Transverse colon (tissue), 4 donors: Measurements from ENCODE around the gene TNS3. TPM values are rescaled to one million over a fixed set of nuclear protein-coding genes. Genes with fewer than 3 reads are reported as not detected.

Experiments used
- DNase-seq: peaks from one replicate; pipeline ENCODE4 v3.0.0-alpha.2; 2019
- H3K27ac ChIP-seq, 4 donors: fragments of 200-600 bp; sonication (generic); 2 replicates each; pipeline ENCODE4 v1.5.1; 2016 to 2018; ENCODE audit warnings: inconsistent platforms in 4 of 4
- H3K27me3 ChIP-seq: fragments of 200-600 bp; sonication (generic); 2 replicates; pipeline ENCODE4 v1.5.1; 2017; ENCODE audit warnings: inconsistent platforms
- H3K36me3 ChIP-seq, 4 donors: fragments of 200-600 bp; sonication (generic); 2 replicates each; pipeline ENCODE4 v1.5.1; 2017 to 2019; ENCODE audit warnings: inconsistent platforms in 4 of 4
- H3K4me1 ChIP-seq, 4 donors: fragments of 200-600 bp; sonication (generic); 2 replicates each; pipeline ENCODE4 v1.5.1; 2017 to 2020; ENCODE audit warnings: inconsistent platforms in 4 of 4
- H3K4me3 ChIP-seq, 4 donors: fragments of 200-600 bp; sonication (generic); 1 replicate in 1 of 4; 2 replicates in 3 of 4; pipeline versions ENCODE4 v1.5.1 to v1.6.1; 2017 to 2019; ENCODE audit warnings: inconsistent platforms in 4 of 4
- H3K9me3 ChIP-seq, 2 donors: fragments of 200-600 bp; sonication (generic); 2 replicates each; pipeline ENCODE4 v1.5.1; 2017 to 2019; ENCODE audit warnings: inconsistent platforms in 2 of 2
- CTCF ChIP-seq, 5 experiments: fragments of 200-600 bp in 3 of 5; fragments of 450-650 bp in 2 of 5; sonication (generic) in 3 of 5; IDR thresholded peaks; 1 replicate in 2 of 5; 2 replicates in 3 of 5; pipeline ENCODE4 v1.5.1; 2016 to 2017; ENCODE audit warnings: antibody characterized with exemption in 5 of 5, inconsistent platforms in 3 of 5, mild to moderate bottlenecking in 2 of 5, moderate library complexity in 1 of 5
- EP300 ChIP-seq: sonication (generic); formaldehyde crosslinking; IDR thresholded peaks from one replicate; pipeline ENCODE4 v1.6.1; 2017; ENCODE audit warnings: antibody characterized with exemption, low read depth
- POLR2A ChIP-seq: fragments of 450-650 bp; IDR thresholded peaks from one replicate; pipeline ENCODE4 v1.6.1; 2016; ENCODE audit warnings: antibody characterized with exemption, mild to moderate bottlenecking, moderate library complexity
- POLR2AphosphoS5 ChIP-seq, 3 donors: sonication (generic); formaldehyde crosslinking; IDR thresholded peaks; one replicate each; pipeline ENCODE4 v1.6.1; 2016; ENCODE audit warnings: antibody characterized with exemption in 3 of 3
- WGBS, 2 donors: methylation state at CpG; one replicate each; pipeline ENCODE4 v1.1.5; 2018; ENCODE audit warnings: low coverage in 1 of 2; 5-methylcytosine and 5-hydroxymethylcytosine counted together
- in situ Hi-C, 4 donors: fragments of 200-750 bp; cut with MboI; loops; one replicate each; pipeline versions ENCODE4 v1.15.0 to v1.15.1; 2017; ENCODE audit warnings: low sequenced_read_pairs in 3 of 4, low pct_ligation_motif_present in 1 of 4, low pct_unique_long_range_greater_than_20kb in 1 of 4
- intact Hi-C: fragments of 100-400 bp; cut with DNase I; formaldehyde crosslinking; loops from one replicate; pipeline ENCODE4 v1.15.1; 2023; ENCODE audit warnings: low total_unique reads
- total RNA-seq, 4 donors: library from RNA; depleted of rRNA; stranded (reverse); fragments of >200 nt; gene quantifications; one replicate each; pipeline ENCODE4 v1.1.0, GENCODE V29; 2016

The TNS3 gene
- 100 to 1,000 TPM in 1 of 4 donors, 10 to 100 TPM in 3; 58.5 to 104 (median 72.7) TPM for total RNA-seq

- WGBS, 2 donors, result 10 to 17% methylated on average over 20 to 49 of the region's 85 CpGs
- intact Hi-C loops (no loop called here), in situ Hi-C loops (loop anchor here in 2 of 4 donors (25.0 kb wide), 2 partner anchors 120 to 230 kb away; no protein-coding TSS in a partner anchor)
- H3K27me3 ChIP-seq, result no peaks in the 10 kb centered on the region
- H3K4me3 ChIP-seq, result peak within 1 kb of the TSS; percentile 73 to 95 (median 80)
- peaks cover 3 to 56% (median 31%) of the 10 kb centered on the region in 4 donors for H3K4me1 ChIP-seq
- H3K36me3 ChIP-seq, result no peaks in the 10 kb centered on the region
- TF ChIP-seq CTCF (IDR thresholded peaks at IDR 0.05) (peak in 4 of 5 experiments; percentile 12 to 27 (median 16)), EP300 (no peak), POLR2AphosphoS5 (IDR thresholded peaks at IDR 0.05) (peak in 2 of 3 donors; percentile 38 to 68), POLR2A (peak; percentile 61)
- no peaks in the 10 kb centered on the region for H3K9me3 ChIP-seq
- DNase-seq, result peak; percentile 69
- H3K27ac ChIP-seq, result peak within 1 kb of the TSS; percentile 80 to 93 (median 90)
These were observed at the start of gene TNS3 for GRCh38 chr7:47581804-47582763. TSS of gene TNS3 (minus strand) at chr7:47582111. CDS start at chr7:47439636, 142,475 bp downstream.

- 95% methylated on average over 13 of the region's 13 CpGs; no CpG with 5 or more reads in 1 of the 2 donors for WGBS, 2 donors
- intact Hi-C loops, result no loop called here
- DNase-seq, result no peak
- Histone ChIP-seq H3K4me1 (peaks cover 13 to 19% (median 17%) of the 10 kb centered on the region in 4 donors), H3K27me3 (no peaks in the 10 kb centered on the region), H3K4me3 (no peak overlapping the region), H3K27ac (no peak overlapping the region), H3K9me3 (no peaks in the 10 kb centered on the region), H3K36me3 (no peaks in the 10 kb centered on the region)
- TF ChIP-seq POLR2A, result no peak
- TF ChIP-seq POLR2AphosphoS5 (IDR thresholded peaks at IDR 0.05), result no peak
- no peak for TF ChIP-seq EP300
- no peak for TF ChIP-seq CTCF (IDR thresholded peaks at IDR 0.05)
- in situ Hi-C loops, result no loop called here
These were observed 49.8 kb upstream of the TNS3 start for GRCh38 chr7:47631711-47632110.

GRCh38 chr7:47627580-47628283, 45.8 kb upstream of the TNS3 start:
- Histone ChIP-seq H3K9me3 (no peaks in the 10 kb centered on the region), H3K4me3 (no peak overlapping the region), H3K27me3 (no peaks in the 10 kb centered on the region), H3K27ac (no peak overlapping the region), H3K36me3 (no peaks in the 10 kb centered on the region), H3K4me1 (peaks cover 0 to 9% (median 2%) of the 10 kb centered on the region in 4 donors)
- intact Hi-C loops (no loop called here), in situ Hi-C loops (no loop called here)
- WGBS, 2 donors, result 61 to 73% methylated on average over 5 to 7 of the region's 7 CpGs
- TF ChIP-seq POLR2AphosphoS5 (IDR thresholded peaks at IDR 0.05) (no peak), POLR2A (no peak), EP300 (no peak), CTCF (IDR thresholded peaks at IDR 0.05) (no peak)
- DNase-seq, result no peak
